Breast epithelium (tissue), 3 donors: ENCODE data around the gene ZNF3.

ENCODE experiments used
- POLR2A ChIP-seq: fragments of 450-650 bp; IDR thresholded peaks from one replicate; pipeline ENCODE4 v1.6.1; 2016; ENCODE audit warnings: antibody characterized with exemption, mild to moderate bottlenecking, moderate library complexity
- POLR2AphosphoS5 ChIP-seq, 3 donors: sonication (generic); formaldehyde crosslinking; IDR thresholded peaks; one replicate each; pipeline ENCODE4 v1.6.1; 2017; ENCODE audit warnings: antibody characterized with exemption in 3 of 3
- TF ChIP-seq, protein P1 (sequence below), 3 donors: fragments of 450-650 bp; IDR thresholded peaks; one replicate each; pipeline ENCODE4 v1.5.1; 2016 to 2017; ENCODE audit warnings: antibody characterized with exemption in 3 of 3, mild to moderate bottlenecking in 3 of 3, moderate library complexity in 3 of 3

DNA sequence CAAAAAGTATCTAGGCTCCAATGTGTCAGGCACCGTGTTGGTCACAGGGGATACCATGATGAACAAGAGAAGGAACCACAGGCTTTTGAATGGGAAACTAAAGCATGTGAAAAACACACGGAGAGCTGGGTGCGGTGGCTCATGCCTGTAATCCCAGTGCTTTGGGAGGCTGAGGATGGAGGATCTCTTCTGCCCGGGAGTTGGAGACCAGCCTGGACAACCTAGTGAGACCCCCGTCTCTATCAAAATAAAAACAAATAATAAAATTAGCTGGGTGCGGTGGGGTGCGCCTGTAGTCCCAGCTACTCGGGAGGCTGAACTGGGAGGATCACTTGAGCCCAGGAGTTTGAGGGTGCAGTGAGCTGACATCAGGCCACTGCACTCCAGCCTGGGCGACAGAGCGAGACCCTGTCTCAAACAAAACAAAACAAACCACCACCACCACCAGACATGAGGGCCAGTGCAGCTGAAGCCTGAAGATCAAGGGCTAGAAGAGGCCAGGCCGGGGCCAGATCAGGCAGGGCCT lies 6.6 kb upstream of the ZNF3 start:
- TF ChIP-seq, protein P1, sequence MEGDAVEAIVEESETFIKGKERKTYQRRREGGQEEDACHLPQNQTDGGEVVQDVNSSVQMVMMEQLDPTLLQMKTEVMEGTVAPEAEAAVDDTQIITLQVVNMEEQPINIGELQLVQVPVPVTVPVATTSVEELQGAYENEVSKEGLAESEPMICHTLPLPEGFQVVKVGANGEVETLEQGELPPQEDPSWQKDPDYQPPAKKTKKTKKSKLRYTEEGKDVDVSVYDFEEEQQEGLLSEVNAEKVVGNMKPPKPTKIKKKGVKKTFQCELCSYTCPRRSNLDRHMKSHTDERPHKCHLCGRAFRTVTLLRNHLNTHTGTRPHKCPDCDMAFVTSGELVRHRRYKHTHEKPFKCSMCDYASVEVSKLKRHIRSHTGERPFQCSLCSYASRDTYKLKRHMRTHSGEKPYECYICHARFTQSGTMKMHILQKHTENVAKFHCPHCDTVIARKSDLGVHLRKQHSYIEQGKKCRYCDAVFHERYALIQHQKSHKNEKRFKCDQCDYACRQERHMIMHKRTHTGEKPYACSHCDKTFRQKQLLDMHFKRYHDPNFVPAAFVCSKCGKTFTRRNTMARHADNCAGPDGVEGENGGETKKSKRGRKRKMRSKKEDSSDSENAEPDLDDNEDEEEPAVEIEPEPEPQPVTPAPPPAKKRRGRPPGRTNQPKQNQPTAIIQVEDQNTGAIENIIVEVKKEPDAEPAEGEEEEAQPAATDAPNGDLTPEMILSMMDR (IDR thresholded peaks at IDR 0.05) = no peak
- TF ChIP-seq POLR2A (no peak), POLR2AphosphoS5 (IDR thresholded peaks at IDR 0.05) (no peak)
